Measurements from ENCODE around the gene LYPD3. TPM values are rescaled to one million over a fixed set of nuclear protein-coding genes. Genes with fewer than 3 reads are reported as not detected.

Gene LYPD3
- total and polyA plus RNA-seq, 2 experiments from 2014 or later: 4.6 to 13.2 TPM

- H3K36me3 ChIP-seq (replicated peaks; ENCODE audit: insufficient read depth, low read depth): no peaks in the 10 kb centered on the region
- H3K4me1 ChIP-seq (ENCODE audit: insufficient read depth): no peaks in the 10 kb centered on the region
- TF ChIP-seq CTCF (IDR thresholded peaks at IDR 0.05; ENCODE audit: poor library complexity) (no peak), EZH2 (IDR thresholded peaks at IDR 0.05; ENCODE audit: borderline replicate concordance) (no peak), EZH2phosphoT487 (IDR thresholded peaks at IDR 0.05; ENCODE audit: low read depth, severe bottlenecking, unreplicated experiment) (no peak)
- no peak overlapping the region for H3K4me3 ChIP-seq
- WGBS (ENCODE audit: low lambda C conversion rate, missing lambda C conversion rate): 94% methylated on average over 7 of the region's 7 CpGs
- no peak overlapping the region for H2AFZ ChIP-seq
- H4K20me1 ChIP-seq (ENCODE audit: insufficient read depth, poor library complexity, severe bottlenecking): no peaks in the 10 kb centered on the region
- no peak overlapping the region for H3K27ac ChIP-seq
- H3K9me3 ChIP-seq (ENCODE audit: low read depth): no peaks in the 10 kb centered on the region
- H3K9me2 ChIP-seq (replicated peaks; ENCODE audit: insufficient read depth): no peaks in the 10 kb centered on the region
- H3K4me2 ChIP-seq: no peak overlapping the region
- no peaks in the 10 kb centered on the region for H3K79me2 ChIP-seq
- H3K27me3 ChIP-seq: no peaks in the 10 kb centered on the region
- DNase-seq (ENCODE audit: low spot score): no peak
These were observed 36.0 kb downstream of the LYPD3 start for GRCh38 chr19:43429395-43429794.

GRCh38 chr19:43425567-43426392 lies 39.6 kb downstream of the LYPD3 start:
- WGBS (ENCODE audit: low lambda C conversion rate, missing lambda C conversion rate): 34% methylated on average over 8 of the region's 8 CpGs
- H3K36me3 ChIP-seq (replicated peaks; ENCODE audit: insufficient read depth, low read depth): no peaks in the 10 kb centered on the region
- H3K4me2 ChIP-seq: no peak overlapping the region
- no peaks in the 10 kb centered on the region for H3K27me3 ChIP-seq
- H4K20me1 ChIP-seq (ENCODE audit: insufficient read depth, poor library complexity, severe bottlenecking): no peaks in the 10 kb centered on the region
- H3K79me2 ChIP-seq: no peaks in the 10 kb centered on the region
- peak; percentile 36 for DNase-seq (ENCODE audit: low spot score)
- no peaks in the 10 kb centered on the region for H3K9me2 ChIP-seq (replicated peaks; ENCODE audit: insufficient read depth)
- H2AFZ ChIP-seq: no peak overlapping the region
- H3K9me3 ChIP-seq (ENCODE audit: low read depth): no peaks in the 10 kb centered on the region
- no peaks in the 10 kb centered on the region for H3K4me1 ChIP-seq (ENCODE audit: insufficient read depth)
- no peak overlapping the region for H3K27ac ChIP-seq
- H3K4me3 ChIP-seq: no peak overlapping the region
- TF ChIP-seq CTCF (IDR thresholded peaks at IDR 0.05; ENCODE audit: poor library complexity) (peak; percentile 59), EZH2 (IDR thresholded peaks at IDR 0.05; ENCODE audit: borderline replicate concordance) (no peak)

- no peak overlapping the region for H3K27ac ChIP-seq
- no peak for DNase-seq (ENCODE audit: low spot score)
- H3K79me2 ChIP-seq: no peaks in the 10 kb centered on the region
- no peaks in the 10 kb centered on the region for H3K9me3 ChIP-seq (ENCODE audit: low read depth)
- H3K4me3 ChIP-seq: no peak overlapping the region
- H3K36me3 ChIP-seq (replicated peaks; ENCODE audit: insufficient read depth, low read depth): no peaks in the 10 kb centered on the region
- TF ChIP-seq EZH2 (IDR thresholded peaks at IDR 0.05; ENCODE audit: borderline replicate concordance): no peak
- no peak for TF ChIP-seq EZH2phosphoT487 (IDR thresholded peaks at IDR 0.05; ENCODE audit: low read depth, severe bottlenecking, unreplicated experiment)
- TF ChIP-seq CTCF (IDR thresholded peaks at IDR 0.05; ENCODE audit: poor library complexity): no peak
- no peaks in the 10 kb centered on the region for H3K27me3 ChIP-seq
- H2AFZ ChIP-seq: no peak overlapping the region
- no peak overlapping the region for H3K4me2 ChIP-seq
- no peaks in the 10 kb centered on the region for H3K9me2 ChIP-seq (replicated peaks; ENCODE audit: insufficient read depth)
- no peaks in the 10 kb centered on the region for H3K4me1 ChIP-seq (ENCODE audit: insufficient read depth)
- no peaks in the 10 kb centered on the region for H4K20me1 ChIP-seq (ENCODE audit: insufficient read depth, poor library complexity, severe bottlenecking)
- 82% methylated on average over 4 of the region's 5 CpGs for WGBS (ENCODE audit: low lambda C conversion rate, missing lambda C conversion rate)
These were observed 41.6 kb downstream of the LYPD3 start for GRCh38 chr19:43423779-43424178.

All from hepatocyte (in vitro differentiated cells).